Uterus (tissue), 2 donors: ENCODE results near the gene MALAT1.

Experiments
- CTCF ChIP-seq, 4 experiments: fragments of 200-600 bp in 2 of 4; fragments of 450-650 bp in 2 of 4; sonication (generic) in 2 of 4; IDR thresholded peaks; one replicate each; pipeline ENCODE4 v1.5.1; 2016 to 2019; ENCODE audit warnings: antibody characterized with exemption in 4 of 4, mild to moderate bottlenecking in 2 of 4, moderate library complexity in 1 of 4
- POLR2A ChIP-seq, 2 donors: fragments of 450-650 bp; IDR thresholded peaks; one replicate each; pipeline ENCODE4 v1.6.1; 2016; ENCODE audit warnings: antibody characterized with exemption in 2 of 2, mild to moderate bottlenecking in 1 of 2, moderate library complexity in 1 of 2

GRCh38 chr11:65524741-65525545, 26.1 kb downstream of the MALAT1 start, which contains the start of gene SCYL1:
- TF ChIP-seq CTCF (IDR thresholded peaks at IDR 0.05) (peak in 1 of 4 experiments; percentile 8), POLR2A (IDR thresholded peaks at IDR 0.05) (peak; percentile 9 to 74)
